Measurements from ENCODE around the gene PUS7.

DNA sequence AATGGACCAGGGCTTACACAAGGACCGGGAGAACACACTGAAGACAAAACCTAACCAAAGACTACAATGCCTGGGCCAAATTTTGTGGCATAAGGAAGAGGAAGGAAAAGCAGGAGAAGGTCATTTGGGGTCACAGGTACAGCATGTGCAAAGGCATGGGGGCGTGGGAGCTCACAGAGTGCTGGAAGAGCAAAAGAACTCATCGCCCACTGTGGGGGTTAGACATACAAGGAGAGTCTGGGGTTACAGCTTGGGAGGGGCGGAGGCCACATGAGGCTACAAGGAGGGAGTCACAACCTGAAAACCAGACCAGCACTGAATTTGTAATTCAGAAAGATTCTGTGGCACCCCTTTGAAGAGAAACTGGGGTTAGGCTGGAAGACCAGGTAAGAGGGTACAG, 9.7 kb downstream of the PUS7 start:
- TF ChIP-seq, protein P1, sequence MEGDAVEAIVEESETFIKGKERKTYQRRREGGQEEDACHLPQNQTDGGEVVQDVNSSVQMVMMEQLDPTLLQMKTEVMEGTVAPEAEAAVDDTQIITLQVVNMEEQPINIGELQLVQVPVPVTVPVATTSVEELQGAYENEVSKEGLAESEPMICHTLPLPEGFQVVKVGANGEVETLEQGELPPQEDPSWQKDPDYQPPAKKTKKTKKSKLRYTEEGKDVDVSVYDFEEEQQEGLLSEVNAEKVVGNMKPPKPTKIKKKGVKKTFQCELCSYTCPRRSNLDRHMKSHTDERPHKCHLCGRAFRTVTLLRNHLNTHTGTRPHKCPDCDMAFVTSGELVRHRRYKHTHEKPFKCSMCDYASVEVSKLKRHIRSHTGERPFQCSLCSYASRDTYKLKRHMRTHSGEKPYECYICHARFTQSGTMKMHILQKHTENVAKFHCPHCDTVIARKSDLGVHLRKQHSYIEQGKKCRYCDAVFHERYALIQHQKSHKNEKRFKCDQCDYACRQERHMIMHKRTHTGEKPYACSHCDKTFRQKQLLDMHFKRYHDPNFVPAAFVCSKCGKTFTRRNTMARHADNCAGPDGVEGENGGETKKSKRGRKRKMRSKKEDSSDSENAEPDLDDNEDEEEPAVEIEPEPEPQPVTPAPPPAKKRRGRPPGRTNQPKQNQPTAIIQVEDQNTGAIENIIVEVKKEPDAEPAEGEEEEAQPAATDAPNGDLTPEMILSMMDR (IDR thresholded peaks at IDR 0.05; ENCODE audit: insufficient read depth, low read length, poor library complexity, severe bottlenecking), result no peak
- TF ChIP-seq EZH2phosphoT487 (conservative IDR thresholded peaks at IDR 0.05; ENCODE audit: low read length), result no peak

All from SU-DHL-6 (cell line).